Mucosa of descending colon (tissue), 3 donors: ENCODE data around the gene ADCY9. TPM values are rescaled to one million over a fixed set of nuclear protein-coding genes. Genes with fewer than 3 reads are reported as not detected.

Experiments
- ATAC-seq: fragments of 200-7000 bp; cut with Tn5 transposase; one replicate; pipeline ENCODE4 v1.9.1; 2020; ENCODE audit warnings: mild to moderate bottlenecking, moderate library complexity
- DNase-seq, 3 donors: peaks; one replicate each; pipeline ENCODE4 v3.0.0-alpha.2; 2020
- H3K36me3 ChIP-seq: fragments of 200-600 bp; one replicate; pipeline ENCODE4 v1.8.0; 2021; ENCODE audit warnings: low read depth, mild to moderate bottlenecking
- H3K4me1 ChIP-seq: fragments of 200-600 bp; one replicate; pipeline ENCODE4 v1.8.0; 2021; ENCODE audit warnings: low read depth, mild to moderate bottlenecking
- H3K4me3 ChIP-seq: fragments of 200-600 bp; one replicate; pipeline ENCODE4 v1.8.0; 2021; ENCODE audit warnings: mild to moderate bottlenecking
- H3K9me3 ChIP-seq: fragments of 200-600 bp; one replicate; pipeline ENCODE4 v1.8.0; 2021; ENCODE audit warnings: mild to moderate bottlenecking
- CTCF ChIP-seq: fragments of 200-600 bp; IDR thresholded peaks from one replicate; pipeline ENCODE4 v1.8.0; 2022; ENCODE audit warnings: antibody characterized with exemption, mild to moderate bottlenecking
- intact Hi-C, 2 donors: fragments of 100-400 bp; cut with DNase I in 1 of 2; cut with micrococcal nuclease in 1 of 2; formaldehyde crosslinking; loops; one replicate each; pipeline versions ENCODE4 v1.11.0 to v1.11.1; 2022; cut with DNase I, micrococcal nuclease
- total RNA-seq, 3 donors: library from RNA; stranded (reverse); fragmentation: NEBNext Ultra II Directional in 2 of 3; extraction: Animal tissue kit (Norgen Biotek cat#: 25700) in 2 of 3; gene quantifications; one replicate each; pipeline versions ENCODE4 v1.2.1 to v1.2.4, GENCODE V29; 2021 to 2023
- donor health status: DM: no; HTN: no; CAD: no; lungs with moderate emphysema.
- donor health status: DM: no; HTN: no; CAD: no.
- donor health status: DM: no; HTN: yes; CAD: no.

The ADCY9 gene
- total RNA-seq, 3 donors from 2014 or later, result 30.0 to 50.8 (median 41.8) TPM

- TF ChIP-seq CTCF, result no peak
- Histone ChIP-seq H3K4me1 (peaks cover 18% of the 10 kb centered on the region), H3K9me3 (no peaks in the 10 kb centered on the region), H3K4me3 (no peak overlapping the region), H3K36me3 (no peaks in the 10 kb centered on the region)
- DNase-seq, result peak in 1 of 3 donors; percentile 65
- intact Hi-C loops, result no loop called here
- peak; percentile 76 for ATAC-seq
Measured at GRCh38 chr16:4090351-4090851, 25.8 kb downstream of the ADCY9 start.

- peaks cover 16% of the 10 kb centered on the region for H3K4me1 ChIP-seq
- intact Hi-C loops, result no loop called here
- no peak overlapping the region for H3K4me3 ChIP-seq
- H3K9me3 ChIP-seq, result no peaks in the 10 kb centered on the region
- peak in 1 of 3 donors; percentile 52 for DNase-seq
- ATAC-seq, result peak; percentile 85
- TF ChIP-seq CTCF, result no peak
- H3K36me3 ChIP-seq, result no peaks in the 10 kb centered on the region
Measured at GRCh38 chr16:4089811-4090301, 26.4 kb downstream of the ADCY9 start.

GRCh38 chr16:4089251-4089810 is 26.9 kb downstream of the ADCY9 start:
- Histone ChIP-seq H3K36me3 (no peaks in the 10 kb centered on the region), H3K9me3 (no peaks in the 10 kb centered on the region), H3K4me3 (no peak overlapping the region), H3K4me1 (peaks cover 16% of the 10 kb centered on the region)
- no peak for ATAC-seq
- no peak for DNase-seq
- TF ChIP-seq CTCF, result no peak
- intact Hi-C loops, result no loop called here

- TF ChIP-seq CTCF, result no peak
- ATAC-seq (no peak), DNase-seq (no peak)
- H3K4me1 ChIP-seq, result peaks cover 16% of the 10 kb centered on the region
- H3K36me3 ChIP-seq, result no peaks in the 10 kb centered on the region
- intact Hi-C loops, result no loop called here
- H3K4me3 ChIP-seq, result no peak overlapping the region
- no peaks in the 10 kb centered on the region for H3K9me3 ChIP-seq
Measured at GRCh38 chr16:4087990-4088577, 28.2 kb downstream of the ADCY9 start.

GRCh38 chr16:4087099-4087885 is 28.9 kb downstream of the ADCY9 start:
- DNase-seq (no peak), ATAC-seq (no peak)
- TF ChIP-seq CTCF, result no peak
- Histone ChIP-seq H3K36me3 (no peaks in the 10 kb centered on the region), H3K9me3 (no peaks in the 10 kb centered on the region), H3K4me1 (peaks cover 16% of the 10 kb centered on the region), H3K4me3 (no peak overlapping the region)
- intact Hi-C loops, result no loop called here
